ENCODE data around the gene CDKAL1. TPM values are rescaled to one million over a fixed set of nuclear protein-coding genes. Genes with fewer than 3 reads are reported as not detected.
"Not testable (repeated sequence)": the region's sequence is repeated elsewhere in the genome, so short reads cannot be mapped to it uniquely, and the experiment has no call there.

The CDKAL1 gene
- total RNA-seq, 1 donor from 2014 or later, result 14.8 TPM

DNA sequence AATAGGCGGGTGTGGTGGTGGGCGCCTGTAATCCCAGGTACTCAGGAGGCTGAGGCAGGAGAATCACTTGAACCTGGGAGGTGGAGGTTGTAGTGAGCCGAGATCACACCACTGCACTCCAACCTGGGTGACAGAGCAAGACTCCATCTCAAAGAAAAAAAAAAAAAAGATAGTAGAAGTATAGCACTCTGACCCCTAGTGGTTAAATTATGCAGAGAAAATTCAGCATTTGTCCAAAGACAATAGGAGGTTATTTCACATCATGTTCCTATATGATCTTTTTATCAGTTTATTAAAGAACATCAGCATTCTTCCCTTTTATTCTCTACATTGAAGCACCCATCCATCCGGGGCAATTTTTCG lies 5.2 kb upstream of the CDKAL1 start:
- H3K27ac Mint-ChIP-seq (ENCODE audit: unreplicated experiment); H3K27me3 Mint-ChIP-seq (ENCODE audit: unreplicated experiment); H3K9me3 Mint-ChIP-seq (ENCODE audit: unreplicated experiment); DNase-seq (ENCODE audit: extremely low spot score, unreplicated experiment); H3K36me3 Mint-ChIP-seq (ENCODE audit: unreplicated experiment); H3K4me3 Mint-ChIP-seq (ENCODE audit: unreplicated experiment): not testable (repeated sequence)
- peak; percentile 62 for TF ChIP-seq CTCF (IDR thresholded peaks at IDR 0.05)
- peaks cover 11% of the 10 kb centered on the region for H3K4me1 Mint-ChIP-seq (ENCODE audit: unreplicated experiment)

- Mint-ChIP-seq H3K4me1 (ENCODE audit: unreplicated experiment) (peaks cover 26% of the 10 kb centered on the region), H3K27me3 (ENCODE audit: unreplicated experiment) (no peaks in the 10 kb centered on the region), H3K27ac (ENCODE audit: unreplicated experiment) (no peak overlapping the region), H3K4me3 (ENCODE audit: unreplicated experiment) (no peak overlapping the region), H3K9me3 (ENCODE audit: unreplicated experiment) (no peaks in the 10 kb centered on the region), H3K36me3 (ENCODE audit: unreplicated experiment) (peaks cover 4% of the 10 kb centered on the region)
- DNase-seq (ENCODE audit: extremely low spot score, unreplicated experiment), result no peak
- no peak for TF ChIP-seq CTCF (IDR thresholded peaks at IDR 0.05)
Observed at GRCh38 chr6:20532881-20533280, 1.4 kb upstream of the CDKAL1 start.

DNA sequence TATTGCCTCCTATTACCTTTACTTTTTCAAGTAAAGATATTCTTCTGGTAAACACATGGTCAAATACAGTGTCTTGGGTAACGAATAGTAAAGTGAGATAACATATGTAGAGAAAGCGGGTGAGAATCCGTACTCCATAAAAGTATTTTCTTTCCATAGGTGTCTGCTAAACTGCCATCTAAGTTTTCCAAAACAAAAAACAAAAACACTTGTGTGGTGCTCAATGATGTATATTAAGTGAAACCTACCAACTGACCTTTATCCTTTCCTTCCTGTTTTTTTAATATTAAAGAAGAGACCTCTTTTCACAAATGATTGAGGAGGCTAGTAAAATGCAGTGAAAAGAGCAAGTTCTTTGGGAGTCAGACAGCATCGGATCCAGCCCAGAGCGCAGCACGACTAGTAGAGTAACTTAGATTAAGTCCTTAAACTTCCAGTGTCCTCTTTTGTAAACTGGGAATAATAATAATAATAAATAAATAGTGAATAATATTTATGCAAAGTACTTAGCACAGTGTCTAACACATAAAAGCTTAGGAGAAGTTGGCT lies 437 bp upstream of the CDKAL1 start:
- no peak for DNase-seq (ENCODE audit: extremely low spot score, unreplicated experiment)
- H3K4me3 Mint-ChIP-seq (ENCODE audit: unreplicated experiment), result peak overlapping the region; percentile 94
- no peaks in the 10 kb centered on the region for H3K27me3 Mint-ChIP-seq (ENCODE audit: unreplicated experiment)
- no peak for TF ChIP-seq CTCF (IDR thresholded peaks at IDR 0.05)
- H3K9me3 Mint-ChIP-seq (ENCODE audit: unreplicated experiment), result no peaks in the 10 kb centered on the region
- H3K36me3 Mint-ChIP-seq (ENCODE audit: unreplicated experiment), result peaks cover 6% of the 10 kb centered on the region
- H3K4me1 Mint-ChIP-seq (ENCODE audit: unreplicated experiment), result peaks cover 21% of the 10 kb centered on the region
- peak overlapping the region; percentile 96 for H3K27ac Mint-ChIP-seq (ENCODE audit: unreplicated experiment)

DNA sequence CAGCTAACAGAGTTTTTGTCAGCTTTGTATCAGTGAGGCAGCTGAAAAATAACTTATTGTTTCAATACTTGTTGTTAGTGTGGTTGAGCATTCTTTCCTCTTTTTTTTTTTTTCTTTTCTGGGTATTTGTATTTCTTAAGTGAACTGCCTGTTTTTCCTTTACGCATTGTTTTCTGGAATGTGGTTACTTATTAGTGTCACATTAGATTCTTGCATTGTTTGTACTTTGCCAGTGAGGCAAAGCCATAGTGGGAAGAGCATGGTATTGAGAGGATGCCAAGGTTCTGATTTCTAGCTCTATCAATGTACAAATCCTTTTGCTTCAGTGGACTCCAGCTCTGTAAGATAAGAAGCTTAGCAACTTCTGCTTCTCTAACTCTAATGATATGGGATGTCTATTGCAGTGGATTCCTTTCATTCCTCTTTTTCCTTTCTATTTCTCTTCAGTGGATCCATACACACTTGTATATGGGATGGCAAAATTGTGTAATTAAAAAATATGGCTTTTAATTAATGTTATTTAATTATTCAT lies 3.9 kb downstream of the CDKAL1 start:
- H3K27me3 Mint-ChIP-seq (ENCODE audit: unreplicated experiment), result no peaks in the 10 kb centered on the region
- no peak for DNase-seq (ENCODE audit: extremely low spot score, unreplicated experiment)
- H3K36me3 Mint-ChIP-seq (ENCODE audit: unreplicated experiment), result peaks cover 17% of the 10 kb centered on the region
- H3K9me3 Mint-ChIP-seq (ENCODE audit: unreplicated experiment), result no peaks in the 10 kb centered on the region
- H3K27ac Mint-ChIP-seq (ENCODE audit: unreplicated experiment), result no peak overlapping the region
- H3K4me1 Mint-ChIP-seq (ENCODE audit: unreplicated experiment), result peaks cover 31% of the 10 kb centered on the region
- TF ChIP-seq CTCF (IDR thresholded peaks at IDR 0.05), result no peak
- H3K4me3 Mint-ChIP-seq (ENCODE audit: unreplicated experiment), result no peak overlapping the region

- no peak for DNase-seq (ENCODE audit: extremely low spot score, unreplicated experiment)
- Mint-ChIP-seq H3K27me3 (ENCODE audit: unreplicated experiment) (no peaks in the 10 kb centered on the region), H3K36me3 (ENCODE audit: unreplicated experiment) (peaks cover 17% of the 10 kb centered on the region), H3K4me1 (ENCODE audit: unreplicated experiment) (peaks cover 31% of the 10 kb centered on the region), H3K9me3 (ENCODE audit: unreplicated experiment) (no peaks in the 10 kb centered on the region), H3K27ac (ENCODE audit: unreplicated experiment) (no peak overlapping the region), H3K4me3 (ENCODE audit: unreplicated experiment) (no peak overlapping the region)
- TF ChIP-seq CTCF (IDR thresholded peaks at IDR 0.05), result no peak
Observed at GRCh38 chr6:20538907-20539306, 4.7 kb downstream of the CDKAL1 start.

Measured in osteocyte (in vitro differentiated cells).